ENCODE data around the gene TBR1. TPM values are rescaled to one million over a fixed set of nuclear protein-coding genes. Genes with fewer than 3 reads are reported as not detected.

The TBR1 gene
- total RNA-seq, 1 donor from 2014 or later, result not detected

DNA sequence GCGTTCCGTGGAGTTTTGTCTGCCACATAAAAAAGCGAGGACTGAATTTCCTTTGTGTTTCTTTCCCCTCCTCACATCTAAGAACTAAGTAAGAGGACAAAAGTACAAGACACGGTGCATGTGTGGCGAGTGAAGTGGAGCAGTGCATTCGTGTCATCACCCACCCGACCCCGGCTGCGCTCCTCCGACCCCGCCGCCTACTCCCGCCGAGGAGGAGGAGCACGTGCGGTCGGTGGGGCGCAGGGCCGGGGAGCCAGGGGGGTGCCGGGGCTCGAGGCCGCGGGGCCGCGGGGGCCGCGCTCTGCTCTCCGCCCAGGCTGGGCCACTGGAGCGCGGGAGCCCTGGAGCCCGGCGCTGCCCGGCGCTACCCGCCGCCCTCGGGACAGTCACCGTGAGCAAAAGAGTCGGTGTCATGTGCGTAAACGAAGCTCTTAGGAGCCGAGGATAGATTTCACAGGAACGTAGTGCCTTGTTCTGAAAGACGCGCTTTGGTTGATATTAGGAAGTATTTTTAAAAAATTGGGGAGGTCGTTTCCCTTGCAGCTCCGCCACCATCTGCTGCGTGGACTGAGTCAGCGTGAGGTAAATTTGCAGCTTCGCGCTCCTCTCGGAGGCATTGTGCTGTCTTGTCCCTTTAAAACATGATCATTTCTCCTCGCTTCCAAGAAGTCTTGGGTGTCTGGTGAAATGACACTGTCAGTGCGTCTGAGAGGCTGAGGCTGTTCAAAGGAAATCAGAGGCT, 11.0 kb downstream of the TBR1 start:
- no peak for DNase-seq (ENCODE audit: extremely low read depth, low read depth, low spot score)

DNA sequence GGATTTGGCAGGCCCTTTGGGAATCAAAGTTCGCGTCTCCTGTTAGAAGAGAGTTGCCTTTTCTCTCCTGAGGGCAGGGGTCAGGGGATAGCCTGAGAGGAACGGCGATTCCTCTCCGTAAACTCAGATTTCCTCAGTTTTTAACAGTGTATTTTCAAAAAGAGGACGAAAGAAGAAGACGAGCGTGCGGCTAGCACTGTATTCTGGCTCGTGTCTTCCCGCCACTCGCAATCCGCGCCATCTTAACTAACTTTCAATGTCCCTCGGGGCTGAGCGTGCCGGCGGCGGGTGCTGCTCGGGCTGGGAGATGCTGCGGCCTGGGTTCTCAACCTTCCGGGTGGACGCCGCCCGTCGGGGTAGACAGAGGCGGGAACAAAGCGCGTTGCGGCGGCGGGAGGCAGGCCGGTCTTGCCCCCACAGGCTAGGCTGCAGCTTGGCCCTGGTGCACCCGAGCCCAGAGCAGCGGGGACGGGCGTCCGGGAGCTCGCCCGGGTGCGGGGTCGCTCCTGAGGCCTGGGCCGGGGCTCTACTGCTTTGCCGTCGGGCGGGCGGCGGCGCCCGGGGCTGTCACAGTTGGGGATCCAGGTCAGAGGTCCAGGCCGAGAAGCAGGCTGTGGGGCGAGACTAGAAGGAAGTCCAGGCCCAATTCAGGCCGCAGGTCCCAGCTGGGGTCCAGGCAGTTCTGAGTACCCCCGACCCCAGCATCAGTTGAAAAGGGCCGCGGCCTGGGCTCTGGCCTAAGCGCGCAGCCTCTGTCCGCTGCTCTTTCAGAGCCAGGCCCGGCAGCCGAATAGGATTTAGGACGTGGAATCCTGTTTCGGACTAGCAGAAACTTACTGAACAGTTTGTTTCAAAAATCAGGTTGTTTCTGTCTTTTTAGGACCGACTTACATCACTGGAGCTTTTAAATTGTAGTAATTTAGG, 11.8 kb downstream of the TBR1 start:
- DNase-seq (ENCODE audit: extremely low read depth, low read depth, low spot score), result no peak

DNA sequence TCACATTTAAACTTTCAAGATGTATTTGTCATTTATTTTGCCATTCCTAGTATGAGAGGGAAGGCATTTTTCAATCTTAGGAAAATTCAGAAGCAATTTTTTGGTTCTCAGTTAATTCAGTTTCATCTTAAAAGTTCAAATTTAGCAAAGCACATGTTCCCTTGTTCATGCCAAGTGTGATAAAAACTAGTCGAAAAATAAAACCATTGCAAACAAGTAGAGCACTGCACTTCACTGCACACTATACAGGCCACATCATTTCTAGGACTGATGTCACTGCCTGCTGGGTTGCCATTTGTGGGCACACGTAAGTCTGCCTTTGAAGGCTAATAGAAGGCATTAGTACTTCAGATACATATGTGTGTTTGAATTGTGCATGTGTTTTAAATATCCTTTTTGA, 14.3 kb downstream of the TBR1 start:
- DNase-seq (ENCODE audit: extremely low read depth, low read depth, low spot score), result no peak

DNA sequence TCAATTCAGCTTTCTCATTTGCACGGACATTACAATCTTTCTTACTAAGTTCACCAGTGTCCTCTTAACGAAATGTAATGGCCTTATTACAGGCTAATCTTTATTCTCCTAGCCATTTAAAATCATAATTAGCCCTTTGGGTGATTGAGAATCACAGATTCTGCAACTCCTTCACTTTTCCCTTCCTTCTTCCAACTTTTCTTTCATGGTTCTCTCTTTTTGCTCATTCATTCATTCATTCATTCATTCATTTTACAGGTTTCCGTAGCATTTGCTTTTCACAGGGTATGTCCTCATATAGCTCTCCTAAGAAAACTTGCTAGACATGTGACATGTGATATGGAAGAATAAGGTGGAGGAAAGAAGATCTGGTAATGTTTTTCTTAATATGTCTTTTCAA, 16.0 kb downstream of the TBR1 start:
- no peak for DNase-seq (ENCODE audit: extremely low read depth, low read depth, low spot score)

DNA sequence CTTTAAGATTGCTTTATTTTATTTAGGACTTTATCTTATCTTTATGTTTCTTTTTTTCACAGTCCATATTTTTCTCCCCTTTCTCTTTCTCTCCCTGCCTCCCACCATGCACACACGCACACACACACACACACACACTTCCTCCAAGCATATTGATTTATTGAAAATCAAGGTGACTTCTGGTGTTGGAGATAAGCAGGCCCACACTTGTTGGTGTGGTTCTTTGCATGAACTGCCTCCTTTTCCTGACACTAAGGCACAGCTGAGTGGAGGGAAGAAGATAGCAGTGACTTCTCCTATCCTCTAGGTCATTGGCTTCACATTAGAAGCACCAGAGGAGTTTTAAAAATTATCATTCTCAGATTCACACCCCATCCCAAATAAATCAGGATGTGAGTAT, 18.0 kb downstream of the TBR1 start:
- DNase-seq (ENCODE audit: extremely low read depth, low read depth, low spot score), result no peak

DNA sequence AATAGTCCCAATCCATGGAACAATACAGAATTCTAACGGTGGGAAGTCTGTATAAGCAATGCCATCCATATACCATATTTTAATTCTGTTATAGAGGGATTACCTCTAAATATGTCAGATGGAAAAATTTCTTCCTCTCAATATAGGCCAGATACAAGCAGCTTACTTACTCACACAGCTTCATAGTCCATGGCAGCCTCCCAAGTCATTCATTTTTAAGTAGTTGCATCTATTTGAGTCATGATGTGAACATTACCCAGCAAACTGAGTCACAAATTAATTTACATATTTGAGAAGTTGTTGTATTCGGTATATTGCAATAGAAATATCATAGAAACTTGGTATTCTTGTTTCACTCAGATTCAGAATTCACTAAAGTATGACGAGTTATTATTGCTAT, 20.3 kb downstream of the TBR1 start:
- DNase-seq (ENCODE audit: extremely low read depth, low read depth, low spot score), result no peak

DNA sequence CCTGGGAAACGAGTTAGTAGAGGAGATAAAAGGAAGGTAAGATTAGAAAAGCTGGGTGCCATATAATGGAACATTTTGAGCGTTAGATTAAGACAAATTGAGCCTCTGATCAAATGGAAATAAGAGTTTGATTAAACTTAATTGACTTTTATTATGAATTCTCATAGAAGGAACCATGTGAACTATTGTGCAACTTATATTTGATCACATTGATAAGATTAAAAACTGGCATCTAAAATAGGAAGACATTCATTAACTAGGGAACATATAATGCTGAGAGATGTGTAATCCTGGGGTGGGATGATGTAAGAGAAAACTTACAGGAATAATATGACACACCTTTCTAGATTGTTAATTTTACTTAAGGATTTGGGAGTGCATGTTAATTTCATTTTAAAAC, 22.5 kb downstream of the TBR1 start:
- DNase-seq (ENCODE audit: extremely low read depth, low read depth, low spot score), result no peak

DNA sequence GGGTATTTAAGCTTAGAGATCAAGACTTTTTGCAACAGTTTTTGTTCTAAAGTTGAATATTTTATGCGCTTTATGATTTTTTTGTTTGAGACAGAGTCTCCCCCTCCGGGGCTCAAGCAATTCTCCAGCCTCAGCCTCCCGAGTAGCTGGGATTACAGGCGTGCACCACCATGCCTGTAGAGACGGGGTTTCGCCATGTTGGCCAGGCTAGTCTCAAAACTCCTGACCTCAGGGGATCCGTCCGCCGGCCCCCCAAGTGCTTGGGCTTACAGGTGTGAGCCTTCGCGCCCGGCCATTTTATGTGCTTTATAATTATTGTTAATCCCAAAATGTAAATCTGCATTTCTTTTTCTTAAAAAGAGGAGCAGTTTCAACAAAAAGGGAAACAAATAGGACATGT, 29.0 kb downstream of the TBR1 start:
- no peak for DNase-seq (ENCODE audit: extremely low read depth, low read depth, low spot score)

DNA sequence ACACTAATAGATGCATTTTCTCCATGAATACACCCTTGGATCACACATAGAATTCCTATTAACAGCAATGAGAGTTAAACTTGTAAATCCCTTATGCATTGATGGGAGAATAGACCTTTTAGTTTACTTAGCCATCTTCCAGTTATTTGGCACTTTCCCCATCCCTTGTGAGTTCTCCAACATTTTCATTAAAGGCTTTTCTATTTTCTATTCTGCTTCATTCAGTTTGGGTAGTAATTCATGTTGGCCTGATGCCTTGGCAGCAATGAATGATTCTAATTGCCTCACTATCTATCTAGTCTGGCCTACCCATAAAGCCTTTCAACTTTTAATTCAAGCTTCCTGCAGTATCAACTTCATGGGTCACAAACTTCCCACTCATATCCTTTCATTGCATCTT, 32.3 kb downstream of the TBR1 start:
- no peak for DNase-seq (ENCODE audit: extremely low read depth, low read depth, low spot score)

DNA sequence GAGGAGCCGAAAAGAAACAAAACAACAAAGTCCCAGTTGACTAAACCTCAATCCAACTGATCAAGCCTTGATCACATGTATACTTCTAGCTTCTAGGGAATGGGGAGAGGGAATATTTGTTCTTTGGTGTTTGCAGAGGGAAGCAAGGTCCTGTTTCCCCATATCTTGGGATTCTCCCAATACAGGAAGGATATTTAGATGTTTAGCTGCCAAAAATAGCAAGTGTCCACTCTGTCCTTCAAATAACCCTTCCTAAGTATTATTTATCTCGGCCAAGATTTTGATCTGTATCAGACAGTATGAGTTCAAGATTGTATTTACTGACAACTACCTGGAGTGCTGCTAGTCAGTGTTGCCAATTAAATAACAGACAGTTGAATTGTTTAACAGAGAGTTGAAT, 55.5 kb downstream of the TBR1 start:
- no peak for DNase-seq (ENCODE audit: extremely low read depth, low read depth, low spot score)

DNA sequence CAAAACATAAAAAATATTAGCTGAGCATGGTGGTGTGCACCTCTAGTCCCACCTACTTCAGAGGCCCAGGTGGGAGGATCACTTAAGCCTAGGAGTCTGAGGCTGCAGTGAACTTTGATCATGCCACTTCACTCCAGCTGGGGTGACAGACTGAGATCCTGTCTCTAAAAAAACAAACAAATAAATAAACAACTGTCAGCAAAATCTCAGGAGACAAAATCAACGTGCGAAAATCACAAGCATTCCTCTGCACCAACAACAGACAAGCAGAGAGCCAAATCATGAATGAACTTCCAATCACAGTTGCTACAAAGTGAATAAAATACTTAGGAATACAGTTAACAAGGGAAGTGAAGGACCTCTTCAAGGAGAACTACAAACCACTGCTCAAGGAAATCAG, 58.8 kb downstream of the TBR1 start:
- DNase-seq (ENCODE audit: extremely low read depth, low read depth, low spot score), result no peak

Other genes with a start within 250 kb of the TBR1 start
- 73.3 and 94.0 TPM in 2 replicates for gene PSMD14, start 107.9 kb upstream of the TBR1 start, total RNA-seq
- gene SLC4A10, start 208.1 kb downstream of the TBR1 start, total RNA-seq, result 0.18 TPM in 1 of 2 replicates, not detected in the other

All from glomerular endothelial cell (primary cell).